ENCODE data around the gene CIPC. TPM values are rescaled to one million over a fixed set of nuclear protein-coding genes. Genes with fewer than 3 reads are reported as not detected.
A peak's percentile ranks its signal among the peaks of the same experiment; 100 is the strongest.

Gene CIPC
- total RNA-seq, 1 experiment from 2014 or later, result 20.6 TPM

DNA sequence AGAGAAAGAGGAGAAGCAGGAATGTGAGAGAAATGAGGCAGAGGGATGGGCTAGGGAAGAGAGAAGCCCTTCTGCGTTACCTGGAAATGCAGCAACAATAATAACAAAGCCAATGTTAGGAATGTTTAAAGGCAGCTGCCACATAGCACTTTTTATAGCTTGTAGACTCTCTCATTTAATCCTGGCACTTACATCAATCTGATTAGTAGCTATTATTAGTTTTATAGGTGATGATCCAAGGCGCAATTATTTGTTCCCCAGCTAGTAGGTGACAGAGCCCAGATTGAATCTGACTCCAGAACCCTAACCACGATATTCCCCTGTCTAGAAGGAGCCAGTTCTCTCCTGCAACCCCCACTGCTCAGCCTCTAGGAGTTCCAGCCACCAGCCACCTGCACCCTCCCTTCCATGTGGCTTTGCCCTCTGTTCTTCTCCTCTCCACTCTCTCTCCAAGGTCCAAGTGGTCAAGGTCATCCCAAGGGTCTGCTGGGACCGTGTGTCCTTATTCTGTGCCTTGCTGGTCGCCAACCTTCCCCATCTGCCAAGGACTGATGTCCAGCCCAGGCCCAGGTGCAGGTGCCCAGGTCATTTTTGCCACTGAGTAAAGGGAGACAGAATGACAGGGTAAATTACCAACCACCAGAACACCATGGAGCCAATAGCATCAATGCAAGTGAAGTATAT lies 29.4 kb upstream of the CIPC start:
- TF ChIP-seq ZFX (IDR thresholded peaks at IDR 0.05) (no peak), EZH2 (IDR thresholded peaks at IDR 0.05) (no peak), ZNF274 (IDR thresholded peaks at IDR 0.05; ENCODE audit: low read depth, low read length) (no peak), EGR1 (IDR thresholded peaks at IDR 0.05; ENCODE audit: low read depth) (no peak), EZH2phosphoT487 (IDR thresholded peaks at IDR 0.05; ENCODE audit: borderline replicate concordance) (no peak), CBX3 (IDR thresholded peaks at IDR 0.05; ENCODE audit: low read depth) (no peak), CEBPB (IDR thresholded peaks at IDR 0.05; ENCODE audit: low read depth) (no peak)
- TF ChIP-seq, protein P1, sequence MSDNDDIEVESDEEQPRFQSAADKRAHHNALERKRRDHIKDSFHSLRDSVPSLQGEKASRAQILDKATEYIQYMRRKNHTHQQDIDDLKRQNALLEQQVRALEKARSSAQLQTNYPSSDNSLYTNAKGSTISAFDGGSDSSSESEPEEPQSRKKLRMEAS (IDR thresholded peaks at IDR 0.05), result no peak
- TF ChIP-seq, protein P2, sequence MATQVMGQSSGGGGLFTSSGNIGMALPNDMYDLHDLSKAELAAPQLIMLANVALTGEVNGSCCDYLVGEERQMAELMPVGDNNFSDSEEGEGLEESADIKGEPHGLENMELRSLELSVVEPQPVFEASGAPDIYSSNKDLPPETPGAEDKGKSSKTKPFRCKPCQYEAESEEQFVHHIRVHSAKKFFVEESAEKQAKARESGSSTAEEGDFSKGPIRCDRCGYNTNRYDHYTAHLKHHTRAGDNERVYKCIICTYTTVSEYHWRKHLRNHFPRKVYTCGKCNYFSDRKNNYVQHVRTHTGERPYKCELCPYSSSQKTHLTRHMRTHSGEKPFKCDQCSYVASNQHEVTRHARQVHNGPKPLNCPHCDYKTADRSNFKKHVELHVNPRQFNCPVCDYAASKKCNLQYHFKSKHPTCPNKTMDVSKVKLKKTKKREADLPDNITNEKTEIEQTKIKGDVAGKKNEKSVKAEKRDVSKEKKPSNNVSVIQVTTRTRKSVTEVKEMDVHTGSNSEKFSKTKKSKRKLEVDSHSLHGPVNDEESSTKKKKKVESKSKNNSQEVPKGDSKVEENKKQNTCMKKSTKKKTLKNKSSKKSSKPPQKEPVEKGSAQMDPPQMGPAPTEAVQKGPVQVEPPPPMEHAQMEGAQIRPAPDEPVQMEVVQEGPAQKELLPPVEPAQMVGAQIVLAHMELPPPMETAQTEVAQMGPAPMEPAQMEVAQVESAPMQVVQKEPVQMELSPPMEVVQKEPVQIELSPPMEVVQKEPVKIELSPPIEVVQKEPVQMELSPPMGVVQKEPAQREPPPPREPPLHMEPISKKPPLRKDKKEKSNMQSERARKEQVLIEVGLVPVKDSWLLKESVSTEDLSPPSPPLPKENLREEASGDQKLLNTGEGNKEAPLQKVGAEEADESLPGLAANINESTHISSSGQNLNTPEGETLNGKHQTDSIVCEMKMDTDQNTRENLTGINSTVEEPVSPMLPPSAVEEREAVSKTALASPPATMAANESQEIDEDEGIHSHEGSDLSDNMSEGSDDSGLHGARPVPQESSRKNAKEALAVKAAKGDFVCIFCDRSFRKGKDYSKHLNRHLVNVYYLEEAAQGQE (IDR thresholded peaks at IDR 0.05; ENCODE audit: low read depth), result no peak
- TF ChIP-seq, protein P3, sequence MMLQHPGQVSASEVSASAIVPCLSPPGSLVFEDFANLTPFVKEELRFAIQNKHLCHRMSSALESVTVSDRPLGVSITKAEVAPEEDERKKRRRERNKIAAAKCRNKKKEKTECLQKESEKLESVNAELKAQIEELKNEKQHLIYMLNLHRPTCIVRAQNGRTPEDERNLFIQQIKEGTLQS (IDR thresholded peaks at IDR 0.05), result no peak
- no peaks in the 10 kb centered on the region for H3K79me2 ChIP-seq (ENCODE audit: insufficient read depth, low read length)
- H3K4me3 ChIP-seq (replicated peaks in 1 of 2; ENCODE audit: low read depth in 1 of 2, low read length in 2 of 2), result no peak overlapping the region
- H3K4me1 ChIP-seq (ENCODE audit: control insufficient read depth in 1 of 2, insufficient read depth in 2 of 2, low read length in 2 of 2), result peaks cover 24 to 37% of the 10 kb centered on the region in 2 experiments
- no peak overlapping the region for H2AFZ ChIP-seq (ENCODE audit: low read depth, low read length, poor library complexity, severe bottlenecking)
- peak overlapping the region; percentile 13; the same call in 1 of the 2 replicates for H3K4me2 ChIP-seq (ENCODE audit: low read length)
- no peaks in the 10 kb centered on the region for H3K9me3 ChIP-seq (ENCODE audit: control insufficient read depth in 1 of 2, insufficient read depth in 1 of 2, low read depth in 1 of 2, low read length in 2 of 2)
- no TSS peak for BruUV-seq (replicated peaks)
- ChIA-PET RAD21 (ENCODE audit: low non-redundant PET in 1 of 2, low total read pairs in 2 of 2, uncharacterized antibody in 2 of 2, unreplicated experiment in 2 of 2) (interaction anchor here (0.7 to 5.5 kb wide), 7 partner anchors 43 to 196 kb away, joined by 3 to 54 read pairs (median 4); no protein-coding TSS in a partner anchor), POLR2A (no interaction called here), CTCF (interaction anchor here (0.6 to 7.3 kb wide), 12 partner anchors 9 to 193 kb away, joined by 3 to 272 read pairs (median 4); no protein-coding TSS in a partner anchor)
- ATAC-seq, result no peak
- DNase-seq (ENCODE audit: low read depth, low spot score), result no peak
- no peaks in the 10 kb centered on the region for H3K9me2 ChIP-seq (ENCODE audit: insufficient read depth)
- intact Hi-C loops (cut with micrococcal nuclease), result loop anchor here (1.0 to 10.0 kb wide), 3 partner anchors 26 to 354 kb away; no protein-coding TSS in a partner anchor
- no peaks in the 10 kb centered on the region for H3K36me3 ChIP-seq (ENCODE audit: control insufficient read depth in 1 of 2, insufficient read depth in 2 of 2, low read length in 2 of 2)
- no peaks in the 10 kb centered on the region for H4K20me1 ChIP-seq (ENCODE audit: insufficient read depth)
- H3K27ac ChIP-seq (ENCODE audit: low read depth, low read length), result no peak overlapping the region
- H3K9ac ChIP-seq (ENCODE audit: low read length), result no peak overlapping the region
- no peaks in the 10 kb centered on the region for H3K27me3 ChIP-seq (ENCODE audit: insufficient read depth, low read length)
